Left lung (tissue), 10 donors: Measurements from ENCODE around the gene THPO. TPM values are rescaled to one million over a fixed set of nuclear protein-coding genes. Genes with fewer than 3 reads are reported as not detected.

ENCODE experiments used
- ATAC-seq: fragments of 200-7000 bp; cut with Tn5 transposase; one replicate; pipeline ENCODE4 v1.9.1; 2020; ENCODE audit warnings: moderate library complexity
- DNase-seq, 4 donors: peaks; one replicate each; pipeline ENCODE4 v3.0.0-alpha.2; 2013 to 2020
- H3K27ac ChIP-seq, 2 donors: fragments of 200-600 bp; sonication (generic) in 1 of 2; one replicate each; pipeline versions ENCODE4 v1.5.0 to v1.8.0; 2020 to 2021
- H3K27me3 ChIP-seq, 2 donors: fragments of 200-600 bp; sonication (generic) in 1 of 2; one replicate each; pipeline versions ENCODE4 v1.5.0 to v1.8.0; 2020 to 2021
- H3K36me3 ChIP-seq, 2 donors: fragments of 200-600 bp; sonication (generic) in 1 of 2; one replicate each; pipeline versions ENCODE4 v1.5.0 to v1.8.0; 2020 to 2021
- H3K4me1 ChIP-seq, 2 donors: fragments of 200-600 bp; one replicate each; pipeline ENCODE4 v1.8.0; 2021
- H3K4me3 ChIP-seq, 2 donors: fragments of 200-600 bp; sonication (generic) in 1 of 2; one replicate each; pipeline versions ENCODE4 v1.5.0 to v1.8.0; 2020 to 2021; ENCODE audit warnings: mild to moderate bottlenecking in 1 of 2
- H3K9me3 ChIP-seq, 2 donors: fragments of 200-600 bp; sonication (generic) in 1 of 2; one replicate each; pipeline versions ENCODE4 v1.5.0 to v1.8.0; 2020 to 2021
- intact Hi-C, 2 donors: fragments of 100-400 bp; cut with DNase I; formaldehyde crosslinking; loops; one replicate each; pipeline versions ENCODE4 v1.11.2 to v1.14.2; 2022
- polyA plus RNA-seq, 6 donors: library from polyadenylated mRNA; unstranded; fragments of 120-200 nt; gene quantifications; one replicate each; pipeline ENCODE4 v1.2.1, GENCODE V29; 2013; ENCODE audit not compliant: insufficient read length in 6 of 6
- total RNA-seq, 2 donors: library from RNA; stranded (reverse); fragmentation: NEBNext Ultra II Directional; extraction: Animal tissue kit (Norgen Biotek cat#: 25700); gene quantifications; one replicate each; pipeline ENCODE4 v1.2.1, GENCODE V29; 2021
- TF ChIP-seq, protein P1 (sequence below), 2 donors: fragments of 200-600 bp; sonication (generic) in 1 of 2; IDR thresholded peaks; one replicate each; pipeline versions ENCODE4 v1.5.0 to v1.8.0; 2021; ENCODE audit warnings: antibody characterized with exemption in 2 of 2
- donor health status: DM: no; HTN: yes; CAD: no.
- donor health status: DM: no; HTN: no; CAD: no.

Gene THPO
- total and polyA plus RNA-seq, 8 donors = 0.23 to 2.3 (median 1.8) TPM

DNA sequence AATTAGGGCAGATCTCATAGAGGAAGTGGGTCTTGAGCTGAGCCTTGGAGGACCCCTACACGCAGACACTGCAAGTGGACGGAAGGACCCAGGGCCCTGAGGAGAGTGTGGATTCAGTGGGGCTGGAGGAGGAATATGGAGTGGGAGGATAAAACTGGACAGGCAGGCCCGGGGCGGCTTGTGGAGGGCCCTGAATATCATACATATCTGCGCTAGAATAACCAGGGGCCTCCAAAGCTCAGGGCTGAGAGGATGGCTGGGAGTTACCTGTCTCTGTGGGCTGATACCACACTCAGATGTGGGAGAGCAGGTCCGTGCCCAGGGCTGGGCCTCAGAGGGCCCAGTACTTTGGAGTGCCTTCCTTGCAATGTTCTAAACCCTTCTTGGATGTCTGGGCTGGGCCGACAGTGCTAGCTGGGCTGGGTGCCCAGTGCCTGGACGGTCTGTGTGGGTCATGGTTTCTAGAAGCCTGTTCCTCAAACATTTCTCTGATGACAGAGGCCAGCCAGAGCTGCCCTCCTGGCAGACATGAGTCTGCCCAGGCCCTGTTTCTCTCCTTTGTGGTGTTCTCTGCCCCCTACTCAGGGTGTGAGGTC, 31.4 kb upstream of the THPO start:
- intact Hi-C loops = no loop called here
- no peak overlapping the region for H3K27ac ChIP-seq
- H3K4me3 ChIP-seq = no peak overlapping the region
- H3K36me3 ChIP-seq = no peaks in the 10 kb centered on the region
- peak in 2 of 4 donors; percentile 32 to 49 for DNase-seq
- no peaks in the 10 kb centered on the region for H3K9me3 ChIP-seq
- no peaks in the 10 kb centered on the region for H3K27me3 ChIP-seq
- TF ChIP-seq, protein P1, sequence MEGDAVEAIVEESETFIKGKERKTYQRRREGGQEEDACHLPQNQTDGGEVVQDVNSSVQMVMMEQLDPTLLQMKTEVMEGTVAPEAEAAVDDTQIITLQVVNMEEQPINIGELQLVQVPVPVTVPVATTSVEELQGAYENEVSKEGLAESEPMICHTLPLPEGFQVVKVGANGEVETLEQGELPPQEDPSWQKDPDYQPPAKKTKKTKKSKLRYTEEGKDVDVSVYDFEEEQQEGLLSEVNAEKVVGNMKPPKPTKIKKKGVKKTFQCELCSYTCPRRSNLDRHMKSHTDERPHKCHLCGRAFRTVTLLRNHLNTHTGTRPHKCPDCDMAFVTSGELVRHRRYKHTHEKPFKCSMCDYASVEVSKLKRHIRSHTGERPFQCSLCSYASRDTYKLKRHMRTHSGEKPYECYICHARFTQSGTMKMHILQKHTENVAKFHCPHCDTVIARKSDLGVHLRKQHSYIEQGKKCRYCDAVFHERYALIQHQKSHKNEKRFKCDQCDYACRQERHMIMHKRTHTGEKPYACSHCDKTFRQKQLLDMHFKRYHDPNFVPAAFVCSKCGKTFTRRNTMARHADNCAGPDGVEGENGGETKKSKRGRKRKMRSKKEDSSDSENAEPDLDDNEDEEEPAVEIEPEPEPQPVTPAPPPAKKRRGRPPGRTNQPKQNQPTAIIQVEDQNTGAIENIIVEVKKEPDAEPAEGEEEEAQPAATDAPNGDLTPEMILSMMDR (IDR thresholded peaks at IDR 0.05) = no peak
- H3K4me1 ChIP-seq = no peaks in the 10 kb centered on the region
- ATAC-seq = peak; percentile 54

DNA sequence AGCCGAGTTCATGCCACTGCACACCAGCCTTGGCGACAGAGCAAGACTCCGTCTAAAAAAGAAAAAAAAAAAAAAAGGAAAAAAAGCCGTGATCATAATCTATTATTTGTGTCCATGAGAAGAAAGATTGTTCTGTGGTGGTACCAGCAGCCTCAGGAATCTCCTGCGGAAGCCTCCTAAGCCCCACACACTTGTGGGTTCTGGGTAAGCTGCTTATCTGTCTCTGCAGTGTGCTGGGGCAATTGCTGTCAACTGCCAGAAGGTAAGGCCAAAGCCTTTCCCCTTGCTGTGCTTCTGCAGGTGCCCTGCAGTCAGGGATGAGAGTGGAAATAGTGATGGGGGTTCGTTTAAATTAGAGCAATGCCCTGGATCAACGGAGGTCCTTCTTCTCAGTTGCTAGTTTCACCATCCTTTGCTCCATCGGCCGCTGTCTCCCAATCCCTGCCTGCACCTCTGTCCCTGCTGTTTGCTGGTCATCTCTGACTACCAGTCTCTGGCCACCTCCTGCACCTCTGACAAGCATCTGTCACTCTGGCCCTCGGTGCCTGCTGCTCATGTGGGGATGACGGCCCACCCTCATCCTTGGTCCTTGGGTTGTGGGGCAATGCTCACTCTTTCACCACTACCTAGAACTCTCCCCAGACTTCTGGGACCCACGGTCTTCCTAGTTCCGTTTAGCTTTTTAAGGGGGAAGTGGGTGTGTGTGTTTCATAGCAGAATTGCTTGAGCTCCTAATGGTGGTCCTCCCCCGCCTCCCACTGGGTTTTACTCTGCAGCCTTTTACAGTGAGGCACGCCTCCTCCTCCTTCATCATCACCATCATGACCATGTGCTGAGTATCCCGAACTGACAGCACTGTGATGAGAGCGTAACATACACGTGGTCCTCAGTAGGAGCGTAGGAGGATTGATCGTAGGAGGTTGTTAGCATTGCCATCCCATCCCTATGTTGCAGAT, 27.3 kb upstream of the THPO start:
- no peak for ATAC-seq
- Histone ChIP-seq H3K4me3 (no peak overlapping the region), H3K36me3 (no peaks in the 10 kb centered on the region), H3K27ac (no peak overlapping the region), H3K27me3 (peaks cover 0 to 24% of the 10 kb centered on the region in 2 donors), H3K4me1 (no peaks in the 10 kb centered on the region), H3K9me3 (no peaks in the 10 kb centered on the region)
- intact Hi-C loops = no loop called here
- TF ChIP-seq, protein P1 (IDR thresholded peaks at IDR 0.05) = no peak
- peak in 1 of 4 donors; percentile 33 for DNase-seq

DNA sequence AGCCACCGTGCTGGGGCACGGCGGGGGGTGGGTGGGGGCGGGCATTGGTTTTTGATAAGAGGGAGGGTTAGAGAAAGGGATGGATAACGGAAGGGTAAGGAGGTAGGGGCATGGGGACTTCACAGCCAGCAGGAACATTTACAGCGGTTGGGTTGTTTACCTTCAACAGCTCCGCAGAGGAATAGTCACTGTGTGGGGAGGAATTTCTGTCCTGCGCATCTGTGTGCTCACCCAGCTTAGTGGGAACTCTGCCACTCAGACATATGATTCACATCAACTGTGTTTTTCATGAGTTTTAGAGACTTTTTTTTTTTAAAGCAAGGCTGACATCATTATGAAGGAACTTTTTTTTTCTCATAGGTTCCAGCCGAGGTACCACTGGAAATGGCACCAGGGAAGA, 21.4 kb upstream of the THPO start:
- Histone ChIP-seq H3K9me3 (no peaks in the 10 kb centered on the region), H3K4me3 (no peak overlapping the region), H3K36me3 (no peaks in the 10 kb centered on the region), H3K27ac (no peak overlapping the region), H3K27me3 (peaks cover 0 to 50% of the 10 kb centered on the region in 2 donors), H3K4me1 (no peaks in the 10 kb centered on the region)
- intact Hi-C loops = no loop called here
- TF ChIP-seq, protein P1 (IDR thresholded peaks at IDR 0.05) = no peak
- ATAC-seq (peak; percentile 53), DNase-seq (peak in 2 of 4 donors; percentile 23 to 61)

DNA sequence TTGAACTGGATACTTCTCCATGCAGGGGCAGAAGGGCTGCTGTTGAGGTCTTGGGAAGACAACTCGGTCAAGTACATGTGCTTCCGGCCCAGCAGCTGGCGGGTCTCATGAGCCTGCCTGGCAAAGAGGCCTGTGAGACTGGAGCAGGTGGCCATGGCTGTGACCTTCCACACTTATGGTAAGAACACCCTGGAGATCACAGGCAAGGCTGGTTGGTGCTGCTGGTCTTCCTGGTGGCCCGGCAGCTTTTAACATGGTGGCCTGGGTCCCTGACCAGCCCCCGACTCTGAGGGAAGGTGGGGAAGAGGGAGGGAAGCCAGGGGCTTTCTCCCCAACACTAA, 17.3 kb upstream of the THPO start:
- ATAC-seq (no peak), DNase-seq (peak in 1 of 4 donors; percentile 68)
- intact Hi-C loops = no loop called here
- H3K36me3 ChIP-seq = no peaks in the 10 kb centered on the region
- no peak overlapping the region for H3K27ac ChIP-seq
- peaks cover 0 to 25% of the 10 kb centered on the region in 2 donors for H3K27me3 ChIP-seq
- no peaks in the 10 kb centered on the region for H3K4me1 ChIP-seq
- TF ChIP-seq, protein P1 (IDR thresholded peaks at IDR 0.05) = no peak
- no peaks in the 10 kb centered on the region for H3K9me3 ChIP-seq
- H3K4me3 ChIP-seq = no peak overlapping the region

DNA sequence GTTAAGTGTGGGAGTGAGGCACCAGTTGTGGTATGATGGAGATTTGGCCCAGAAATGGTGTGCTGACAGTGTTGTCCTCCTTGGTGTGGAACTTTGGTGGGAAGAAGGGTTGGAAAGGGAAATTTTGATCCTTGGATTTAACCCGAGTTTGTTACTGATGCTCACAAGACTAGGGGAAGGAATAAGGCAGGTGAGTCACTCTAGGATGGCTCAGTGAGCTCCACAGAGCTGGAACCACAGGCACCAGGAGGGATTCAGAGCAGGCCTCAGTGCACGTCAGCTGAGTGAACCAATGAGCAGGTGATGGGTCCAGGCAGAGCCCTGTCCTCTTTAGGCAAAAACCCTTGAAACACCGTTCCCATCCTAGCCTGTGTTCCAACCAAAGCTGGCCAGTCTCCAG, 13.3 kb upstream of the THPO start:
- ATAC-seq (no peak), DNase-seq (no peak)
- Histone ChIP-seq H3K4me1 (no peaks in the 10 kb centered on the region), H3K27me3 (peaks cover 0 to 17% of the 10 kb centered on the region in 2 donors), H3K36me3 (no peaks in the 10 kb centered on the region), H3K9me3 (no peaks in the 10 kb centered on the region), H3K27ac (no peak overlapping the region), H3K4me3 (no peak overlapping the region)
- intact Hi-C loops = no loop called here
- TF ChIP-seq, protein P1 (IDR thresholded peaks at IDR 0.05) = no peak
